Activated CD4-positive, alpha-beta T cell treated with anti-CD3 and anti-CD28 coated beads, Interleukin-2, amount 10 ng/mL, durations not matched to agents 7 days and 5 days (primary cell): ENCODE measurements around the gene PFKL. TPM values are rescaled to one million over a fixed set of nuclear protein-coding genes. Genes with fewer than 3 reads are reported as not detected.

Experiments
- CTCF ChIA-PET: fragments of 350-600 bp; sonication (Branson Sonifier 250); formaldehyde crosslinking; loops from one replicate; lab custom pipeline; 2021; ENCODE audit warnings: antibody characterized with exemption; lab: Charles Lee
- POLR2A ChIA-PET: fragments of 350-600 bp; sonication (Branson Sonifier 250); formaldehyde crosslinking; loops from one replicate; lab custom pipeline; 2021; ENCODE audit warnings: antibody characterized with exemption; lab: Charles Lee
- DNase-seq: peaks from one replicate; pipeline ENCODE4 v3.0.0-alpha.2; 2020
- H3K27ac Mint-ChIP-seq: one replicate; pipeline ENCODE4 v1.8.0; 2021; ENCODE audit warnings: mild to moderate bottlenecking, moderate library complexity, mixed read lengths
- H3K27me3 Mint-ChIP-seq: one replicate; pipeline ENCODE4 v1.8.0; 2021; ENCODE audit warnings: mixed read lengths
- H3K36me3 Mint-ChIP-seq: one replicate; pipeline ENCODE4 v1.8.0; 2021; ENCODE audit warnings: low read depth, mixed read lengths
- H3K4me1 Mint-ChIP-seq: one replicate; pipeline ENCODE4 v1.8.0; 2021; ENCODE audit warnings: mixed read lengths
- H3K4me3 Mint-ChIP-seq: one replicate; pipeline ENCODE4 v1.8.0; 2021; ENCODE audit warnings: mild to moderate bottlenecking, moderate library complexity, mixed read lengths
- H3K9me3 Mint-ChIP-seq: one replicate; pipeline ENCODE4 v1.8.0; 2021; ENCODE audit warnings: mixed read lengths
- total RNA-seq, 2 experiments: library from RNA; stranded (reverse); gene quantifications; one replicate each; pipeline ENCODE4 v1.2.3, GENCODE V29; 2021

Gene PFKL
- 100 to 1,000 TPM; 190 to 210 TPM for total RNA-seq

GRCh38 chr21:44299458-44300261 lies at the start of gene PFKL:
Gene PFKL (plus strand): TSS chr21:44300053. CDS start chr21:44300106, 53 bp downstream.
- H3K36me3 Mint-ChIP-seq, result peaks cover 6% of the 10 kb centered on the region
- ChIA-PET CTCF (interaction anchor here (0.6 to 0.7 kb wide), 2 partner anchors 131 to 285 kb away, joined by 3 read pairs; no protein-coding TSS in a partner anchor), POLR2A (no interaction called here)
- DNase-seq, result peak; percentile 70
- H3K27ac Mint-ChIP-seq, result peak within 1 kb of the TSS; percentile 96
- H3K4me3 Mint-ChIP-seq, result peak within 1 kb of the TSS; percentile 87
- H3K4me1 Mint-ChIP-seq, result peaks cover 62% of the 10 kb centered on the region
- H3K9me3 Mint-ChIP-seq, result no peaks in the 10 kb centered on the region
- no peaks in the 10 kb centered on the region for H3K27me3 Mint-ChIP-seq

- POLR2A ChIA-PET, result no interaction called here
- no peaks in the 10 kb centered on the region for H3K9me3 Mint-ChIP-seq
- peak; percentile 1 for DNase-seq
- CTCF ChIA-PET, result no interaction called here
- peaks cover 6% of the 10 kb centered on the region for H3K27me3 Mint-ChIP-seq
- peaks cover 2% of the 10 kb centered on the region for H3K4me1 Mint-ChIP-seq
- no peaks in the 10 kb centered on the region for H3K36me3 Mint-ChIP-seq
- peak overlapping the region; percentile 50 for H3K27ac Mint-ChIP-seq
- H3K4me3 Mint-ChIP-seq, result no peak overlapping the region
Observed at GRCh38 chr21:44253832-44254710, 45.8 kb upstream of the PFKL start.

DNA sequence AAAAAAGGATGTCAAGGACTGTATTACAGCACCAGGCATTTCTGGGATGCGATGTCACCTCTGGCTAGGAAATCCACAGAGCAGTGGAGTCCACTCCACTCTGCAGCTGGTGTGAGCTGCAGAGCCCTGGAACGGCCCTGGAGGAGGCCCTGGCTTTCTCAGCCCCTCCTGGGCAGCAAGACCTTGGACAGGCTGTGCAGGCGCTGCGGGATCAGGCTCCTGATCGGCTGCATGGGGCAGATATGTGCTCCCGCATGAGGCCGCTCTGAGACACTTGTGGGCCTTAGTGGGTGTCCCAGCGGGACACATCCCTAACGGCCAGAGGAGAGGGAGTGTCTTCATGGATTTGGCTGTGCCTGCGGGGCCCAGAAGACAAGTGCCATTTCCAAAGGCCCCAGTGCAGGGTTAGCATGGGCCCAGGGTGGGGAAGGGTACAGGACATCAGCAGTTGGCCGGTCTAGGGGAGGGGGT lies 44.3 kb upstream of the PFKL start:
- H3K36me3 Mint-ChIP-seq, result no peaks in the 10 kb centered on the region
- H3K9me3 Mint-ChIP-seq, result no peaks in the 10 kb centered on the region
- POLR2A ChIA-PET, result no interaction called here
- H3K4me1 Mint-ChIP-seq, result peaks cover 2% of the 10 kb centered on the region
- no peak overlapping the region for H3K4me3 Mint-ChIP-seq
- peaks cover 6% of the 10 kb centered on the region for H3K27me3 Mint-ChIP-seq
- CTCF ChIA-PET, result no interaction called here
- DNase-seq, result no peak
- no peak overlapping the region for H3K27ac Mint-ChIP-seq

- no peak for DNase-seq
- Mint-ChIP-seq H3K36me3 (no peaks in the 10 kb centered on the region), H3K27me3 (peaks cover 6% of the 10 kb centered on the region), H3K4me3 (no peak overlapping the region), H3K9me3 (no peaks in the 10 kb centered on the region), H3K4me1 (peaks cover 2% of the 10 kb centered on the region), H3K27ac (no peak overlapping the region)
- ChIA-PET CTCF (no interaction called here), POLR2A (no interaction called here)
Observed at GRCh38 chr21:44258056-44258725, 41.7 kb upstream of the PFKL start.

DNA sequence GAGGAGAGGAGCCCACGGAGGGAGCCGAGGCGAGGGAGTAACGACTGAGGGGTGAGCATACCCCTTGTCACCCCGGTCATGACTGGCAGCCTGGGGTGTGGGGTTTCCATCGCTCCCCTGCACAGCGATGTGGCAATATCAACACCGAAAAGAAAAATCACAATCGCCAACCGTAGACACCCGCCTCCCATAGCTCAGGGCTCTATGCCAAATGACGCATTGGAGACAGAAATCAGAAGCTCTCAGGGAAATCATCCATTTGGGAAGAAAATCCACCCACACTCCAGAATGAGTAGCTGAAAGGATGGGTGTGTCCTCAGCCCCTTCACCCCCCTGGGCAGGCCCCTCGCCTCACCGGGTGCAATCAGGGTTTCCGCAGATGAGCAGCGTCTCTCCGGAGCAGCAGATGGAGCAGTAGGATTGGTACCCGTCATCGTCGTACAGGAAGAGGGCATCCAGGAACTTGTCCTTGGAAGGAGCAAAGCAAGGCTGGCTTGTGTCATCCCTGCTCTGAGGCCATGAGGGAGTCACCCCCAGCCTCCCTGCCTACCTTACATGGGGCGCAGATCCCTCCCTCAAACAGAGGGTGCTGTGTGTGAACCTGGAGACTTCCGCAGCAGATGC lies 40.7 kb upstream of the PFKL start:
- Mint-ChIP-seq H3K27ac (no peak overlapping the region), H3K4me1 (peaks cover 2% of the 10 kb centered on the region), H3K4me3 (no peak overlapping the region), H3K36me3 (no peaks in the 10 kb centered on the region), H3K27me3 (peaks cover 2% of the 10 kb centered on the region), H3K9me3 (no peaks in the 10 kb centered on the region)
- ChIA-PET POLR2A (no interaction called here), CTCF (no interaction called here)
- DNase-seq, result no peak

DNA sequence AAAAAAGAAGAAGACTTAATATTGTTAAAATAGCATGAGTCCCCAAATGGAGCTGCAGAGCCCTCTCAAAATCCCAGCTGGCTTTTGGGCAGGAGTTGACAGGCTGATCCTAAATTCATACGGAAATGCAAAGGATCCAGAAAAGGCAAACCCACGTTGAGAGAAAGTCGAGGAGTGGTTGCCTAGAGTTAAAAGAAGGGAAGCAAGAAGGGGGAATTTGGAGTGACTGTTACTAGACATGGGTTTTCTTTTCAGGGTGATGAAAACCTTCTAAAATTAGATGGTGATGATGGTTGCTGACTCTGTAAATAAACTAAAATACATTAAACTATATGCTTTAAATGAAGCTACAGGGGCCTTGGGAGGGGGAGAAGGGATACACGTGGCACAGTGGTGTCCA lies 39.8 kb upstream of the PFKL start:
- Mint-ChIP-seq H3K4me1 (no peaks in the 10 kb centered on the region), H3K36me3 (no peaks in the 10 kb centered on the region), H3K9me3 (no peaks in the 10 kb centered on the region), H3K27me3 (no peaks in the 10 kb centered on the region), H3K27ac (no peak overlapping the region), H3K4me3 (no peak overlapping the region)
- ChIA-PET POLR2A (no interaction called here), CTCF (no interaction called here)
- no peak for DNase-seq

DNA sequence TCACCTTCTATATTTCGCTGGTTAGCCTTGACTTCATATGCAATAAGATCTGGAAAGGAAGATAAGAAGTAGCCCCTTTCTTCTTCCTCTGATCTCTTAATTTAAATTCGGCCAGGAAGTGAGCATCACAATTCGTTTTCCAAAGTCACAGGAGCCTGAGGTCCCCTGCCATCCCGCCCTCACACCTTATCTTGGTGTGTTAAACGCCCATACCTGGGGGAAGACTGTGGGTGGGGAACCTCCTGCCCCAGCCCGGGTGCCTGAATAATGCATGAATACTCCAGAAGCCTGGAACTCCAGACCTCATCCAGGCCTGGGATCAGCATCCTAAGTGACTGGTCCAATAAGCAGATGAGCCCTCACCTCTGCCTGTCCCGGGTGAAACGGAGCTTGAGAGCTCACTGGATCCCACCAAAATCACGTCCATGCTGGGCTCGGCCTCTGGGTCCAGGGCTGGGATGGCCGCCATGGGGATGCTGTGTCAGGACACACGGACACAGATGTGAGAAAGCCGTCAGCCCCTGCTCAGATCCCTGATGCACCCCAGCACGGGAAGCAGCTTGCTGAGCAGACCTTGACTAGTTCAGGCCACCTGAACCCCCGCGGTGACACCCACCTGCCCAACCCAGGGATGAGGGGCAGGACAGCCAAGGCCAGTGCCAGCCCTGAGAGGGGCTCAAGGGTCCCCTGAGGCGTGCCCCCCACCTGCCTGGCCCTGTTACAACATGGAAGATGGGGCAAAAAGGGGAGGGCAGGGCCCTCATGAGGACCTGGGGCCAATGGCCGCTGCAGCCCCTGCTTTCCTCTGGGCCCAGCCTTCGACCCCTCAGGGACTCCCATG lies 38.8 kb upstream of the PFKL start:
- H3K4me3 Mint-ChIP-seq, result no peak overlapping the region
- ChIA-PET POLR2A (no interaction called here), CTCF (no interaction called here)
- DNase-seq, result no peak
- H3K4me1 Mint-ChIP-seq, result no peaks in the 10 kb centered on the region
- H3K27ac Mint-ChIP-seq, result no peak overlapping the region
- no peaks in the 10 kb centered on the region for H3K27me3 Mint-ChIP-seq
- H3K9me3 Mint-ChIP-seq, result no peaks in the 10 kb centered on the region
- H3K36me3 Mint-ChIP-seq, result no peaks in the 10 kb centered on the region

DNA sequence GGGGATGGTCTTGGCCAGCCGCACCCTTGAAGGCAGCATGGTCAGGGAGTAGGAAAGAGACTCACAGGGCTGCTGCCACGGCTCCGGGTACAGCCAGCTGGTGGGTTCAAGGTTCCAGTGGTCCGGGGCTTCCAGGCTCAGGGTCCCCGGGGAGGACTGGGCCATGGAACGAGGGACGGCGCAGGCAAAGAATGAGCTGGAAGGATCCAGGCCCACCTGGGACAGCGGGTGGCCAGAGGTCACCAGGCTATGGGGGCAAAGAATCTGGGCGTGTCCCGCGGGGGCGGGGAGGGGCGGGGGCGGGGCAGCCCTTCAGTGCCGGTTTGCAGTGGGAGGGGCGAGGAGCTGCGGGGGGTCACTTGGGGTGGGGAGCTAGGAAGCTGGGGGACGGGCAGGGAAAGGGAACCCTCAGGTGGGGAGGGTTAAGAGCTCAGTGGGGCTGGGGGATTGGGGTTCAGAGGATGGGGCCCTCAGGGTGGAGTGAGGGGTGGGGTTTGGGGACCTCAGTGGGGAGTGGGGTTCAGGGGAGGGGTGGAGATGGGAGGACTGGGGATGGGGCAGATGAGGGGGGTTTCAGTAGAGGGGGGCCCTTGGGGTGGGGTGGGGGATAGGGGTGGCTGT lies 38.1 kb upstream of the PFKL start, which contains the start of gene DNMT3L:
DNMT3L (minus strand) TSS at position 223 of the 621 bp plus-strand sequence. CDS start 638 bp downstream, outside the sequence.
- no peaks in the 10 kb centered on the region for H3K36me3 Mint-ChIP-seq
- no peak within 1 kb of the TSS for H3K4me3 Mint-ChIP-seq
- no peak for DNase-seq
- no peaks in the 10 kb centered on the region for H3K27me3 Mint-ChIP-seq
- H3K27ac Mint-ChIP-seq, result no peak within 1 kb of the TSS
- H3K9me3 Mint-ChIP-seq, result no peaks in the 10 kb centered on the region
- no peaks in the 10 kb centered on the region for H3K4me1 Mint-ChIP-seq
- ChIA-PET POLR2A (no interaction called here), CTCF (no interaction called here)

- CTCF ChIA-PET, result no interaction called here
- Mint-ChIP-seq H3K4me3 (no peak overlapping the region), H3K36me3 (no peaks in the 10 kb centered on the region), H3K4me1 (no peaks in the 10 kb centered on the region), H3K27ac (no peak overlapping the region), H3K27me3 (no peaks in the 10 kb centered on the region), H3K9me3 (no peaks in the 10 kb centered on the region)
- DNase-seq, result no peak
- POLR2A ChIA-PET, result no interaction called here
Observed at GRCh38 chr21:44262338-44263056, 37.4 kb upstream of the PFKL start.

- no peak overlapping the region for H3K4me3 Mint-ChIP-seq
- ChIA-PET CTCF (no interaction called here), POLR2A (no interaction called here)
Observed at GRCh38 chr21:44263221-44263760, 36.6 kb upstream of the PFKL start.

GRCh38 chr21:44263768-44264167 lies 36.1 kb upstream of the PFKL start:
- ChIA-PET POLR2A (no interaction called here), CTCF (no interaction called here)
- Mint-ChIP-seq H3K36me3 (no peaks in the 10 kb centered on the region), H3K4me3 (no peak overlapping the region), H3K27ac (no peak overlapping the region), H3K27me3 (no peaks in the 10 kb centered on the region), H3K4me1 (no peaks in the 10 kb centered on the region), H3K9me3 (no peaks in the 10 kb centered on the region)
- no peak for DNase-seq

More at GRCh38 chr21:44263221-44263760, 36.6 kb upstream of the PFKL start:
- no peak for DNase-seq
- Mint-ChIP-seq H3K36me3 (no peaks in the 10 kb centered on the region), H3K9me3 (no peaks in the 10 kb centered on the region), H3K27me3 (no peaks in the 10 kb centered on the region), H3K4me1 (no peaks in the 10 kb centered on the region), H3K27ac (no peak overlapping the region)
